ENCODE data around the gene METTL14.

Gene METTL14

DNA sequence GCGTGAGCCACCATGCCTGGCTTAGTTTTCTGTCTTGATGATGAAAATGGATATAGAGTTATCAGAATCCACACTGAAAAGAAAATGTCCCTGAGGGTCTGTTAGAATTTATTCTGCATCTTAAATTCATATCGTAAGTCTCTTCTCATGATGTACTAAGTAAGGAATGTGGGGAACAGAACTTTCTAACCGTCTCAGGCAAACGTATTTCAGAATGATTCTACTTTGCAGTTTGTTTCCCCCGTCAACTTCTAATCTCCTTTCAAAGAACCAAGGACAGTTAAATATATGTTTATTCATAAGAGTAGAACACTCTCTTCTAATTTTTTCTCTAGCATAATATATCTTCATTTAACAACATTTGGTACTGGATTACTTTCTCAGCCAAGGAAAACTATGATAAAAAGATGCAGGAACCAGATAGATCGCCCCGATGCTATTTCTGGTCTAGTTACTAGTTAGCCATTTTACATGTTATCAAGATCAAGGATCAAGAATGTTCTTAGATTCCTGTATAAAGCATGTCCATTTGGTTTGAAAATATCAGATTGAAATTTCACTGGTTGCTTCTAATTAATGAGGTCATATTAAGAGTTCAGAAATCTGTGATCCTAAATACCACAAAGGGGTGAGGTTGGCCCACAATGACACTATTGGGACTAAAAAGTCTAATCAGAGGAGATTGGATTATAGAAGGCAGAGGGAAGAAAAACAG, 49.5 kb downstream of the METTL14 start:
- DNase-seq (ENCODE audit: low read depth), result no peak

DNA sequence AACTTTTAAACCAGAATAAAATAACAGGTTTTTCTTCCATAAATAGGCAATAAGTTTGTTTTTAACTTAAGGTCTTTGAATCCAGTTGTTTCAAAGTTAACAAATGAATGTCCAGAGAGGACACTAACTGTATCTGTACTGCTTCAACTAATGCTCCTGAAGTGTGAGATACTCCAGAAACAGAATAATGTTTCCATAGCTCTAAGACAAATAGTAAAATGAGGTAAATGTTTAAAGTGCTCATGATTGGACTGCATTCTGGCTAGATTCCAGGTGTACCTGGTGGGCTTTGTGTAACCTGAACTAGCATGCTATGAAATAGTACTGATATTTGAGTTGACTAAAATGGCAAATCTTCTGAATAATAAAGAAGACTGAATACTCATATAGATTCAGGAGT, 51.7 kb downstream of the METTL14 start:
- DNase-seq (ENCODE audit: low read depth), result no peak

DNA sequence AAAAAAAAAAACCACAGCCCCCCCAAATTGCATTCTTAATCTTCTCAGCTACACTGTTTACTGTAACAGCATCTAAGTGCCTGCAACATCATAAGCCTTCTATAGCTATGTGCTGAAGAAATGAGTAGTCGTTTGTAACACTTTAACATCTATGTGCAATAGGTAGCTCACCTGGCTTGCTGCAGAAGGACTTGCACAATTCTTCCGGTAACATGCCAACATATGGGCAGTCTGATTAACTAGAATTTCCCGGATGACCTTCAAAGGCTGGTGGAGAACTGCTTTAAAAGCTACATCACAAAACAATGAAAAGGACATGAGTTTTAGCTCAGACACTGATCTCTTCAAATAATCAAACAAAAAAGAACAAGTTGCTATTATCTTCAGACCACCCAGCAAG, 52.9 kb downstream of the METTL14 start:
- no peak for DNase-seq (ENCODE audit: low read depth)

DNA sequence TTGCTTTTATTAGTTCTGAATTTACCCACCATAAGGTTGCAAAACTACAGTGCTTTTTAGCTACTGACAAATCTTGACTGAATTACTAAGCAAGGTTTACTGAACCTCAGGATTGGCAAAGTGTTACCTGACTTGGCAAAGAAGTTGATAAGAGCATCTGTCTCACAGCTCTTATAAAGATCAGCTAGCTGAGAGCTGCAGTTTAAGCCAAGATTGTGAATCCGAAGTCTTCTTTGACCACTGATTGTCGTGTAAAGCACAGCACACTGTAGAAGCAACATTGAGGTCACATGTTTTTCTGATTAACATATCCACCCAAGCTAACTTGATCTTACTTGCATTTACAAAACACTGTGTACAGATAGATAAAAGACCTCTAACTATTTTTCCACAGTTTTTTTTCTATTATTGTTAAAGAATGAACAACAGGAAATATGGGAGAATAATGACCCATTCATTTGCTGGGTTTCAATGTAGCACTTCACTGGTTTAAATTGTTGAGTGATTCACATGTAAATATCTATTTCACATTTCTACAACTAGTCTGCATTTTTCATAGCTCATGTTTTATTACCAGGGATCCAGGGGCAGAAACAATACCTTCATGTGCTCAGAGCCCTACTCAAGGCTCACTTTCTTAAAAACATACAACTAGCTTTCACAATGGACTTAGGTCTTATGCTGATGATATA, 54.0 kb downstream of the METTL14 start:
- no peak for DNase-seq (ENCODE audit: low read depth)

DNA sequence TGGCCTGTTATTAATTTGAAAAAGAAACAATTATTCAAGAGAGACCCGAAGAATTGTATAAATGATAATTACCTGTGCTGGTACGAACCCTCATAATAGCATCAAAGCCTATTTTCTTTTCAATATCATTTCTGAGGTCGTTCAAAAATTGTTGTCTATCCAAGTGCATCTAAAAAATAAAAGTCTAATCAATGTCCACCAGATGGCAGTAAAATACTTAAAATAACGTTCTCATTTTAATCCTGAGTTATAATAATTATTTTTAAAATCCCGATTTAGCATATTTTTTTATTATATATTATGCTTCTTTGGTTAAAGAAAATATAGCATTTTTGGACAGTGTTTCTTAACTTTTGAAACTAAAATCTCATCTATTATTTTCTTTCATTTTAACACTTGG, 55.7 kb downstream of the METTL14 start:
- DNase-seq (ENCODE audit: low read depth), result no peak

DNA sequence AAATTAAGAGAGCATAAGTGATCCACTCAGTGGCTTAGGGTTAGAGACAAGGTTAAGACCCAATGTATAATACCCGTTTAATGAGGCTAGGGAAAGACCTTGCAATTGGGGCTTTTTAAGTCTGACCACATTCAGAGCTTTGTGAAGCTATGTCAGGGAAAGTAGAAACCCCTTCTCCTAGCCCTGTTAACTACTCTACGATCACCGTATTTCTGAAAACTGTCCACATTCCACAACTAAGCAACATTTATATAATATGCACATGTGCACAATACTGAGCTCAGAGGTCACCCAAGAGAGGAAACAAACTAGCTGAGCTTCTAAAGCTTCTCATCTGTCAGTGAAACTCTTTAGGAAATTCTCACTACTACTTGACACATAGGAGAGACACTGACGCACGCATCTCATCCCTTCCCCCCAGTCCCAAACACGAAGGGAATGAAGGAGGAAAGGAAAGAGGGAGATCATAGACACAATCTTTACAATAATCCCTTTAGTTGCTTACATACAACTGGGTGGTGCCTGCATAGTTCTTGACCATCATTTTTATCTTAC, 56.2 kb downstream of the METTL14 start:
- DNase-seq (ENCODE audit: low read depth), result no peak

DNA sequence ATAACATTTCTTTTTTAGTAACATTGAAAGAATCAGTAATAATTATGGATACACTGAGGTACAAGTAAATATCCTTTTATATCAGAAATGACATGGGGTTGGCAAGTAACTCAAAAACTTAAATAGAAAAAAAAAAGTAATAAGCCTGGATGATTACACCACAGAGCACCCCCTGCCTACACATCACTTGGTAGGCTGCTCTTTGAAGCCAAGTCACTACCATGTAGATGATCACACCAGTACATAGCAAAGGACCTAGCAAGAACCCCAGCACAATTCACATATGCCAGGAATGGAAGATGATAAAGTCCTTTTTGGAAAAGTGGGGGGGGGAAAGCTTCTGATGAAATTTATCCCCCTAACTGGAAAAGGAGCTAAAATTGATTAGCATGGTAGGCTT, 56.9 kb downstream of the METTL14 start:
- no peak for DNase-seq (ENCODE audit: low read depth)

DNA sequence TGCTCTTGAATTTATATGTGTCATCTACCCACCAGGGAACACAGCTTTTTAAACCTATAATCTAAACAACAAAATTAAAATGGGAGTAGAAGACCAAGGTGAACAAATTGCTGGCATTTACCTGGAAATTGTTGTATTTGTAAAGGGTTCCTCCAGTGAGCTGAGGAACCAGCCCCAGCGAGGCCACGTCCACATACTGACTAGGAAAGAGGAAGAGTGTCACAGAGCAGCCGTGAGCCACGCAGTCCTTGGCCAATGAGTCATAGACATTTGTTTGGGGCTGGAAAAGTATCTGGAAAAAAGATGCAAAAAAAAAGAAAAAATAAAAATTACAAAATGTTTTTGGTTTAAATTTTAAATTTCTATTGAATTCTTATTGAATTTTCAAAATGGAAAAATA, 58.7 kb downstream of the METTL14 start:
- no peak for DNase-seq (ENCODE audit: low read depth)

DNA sequence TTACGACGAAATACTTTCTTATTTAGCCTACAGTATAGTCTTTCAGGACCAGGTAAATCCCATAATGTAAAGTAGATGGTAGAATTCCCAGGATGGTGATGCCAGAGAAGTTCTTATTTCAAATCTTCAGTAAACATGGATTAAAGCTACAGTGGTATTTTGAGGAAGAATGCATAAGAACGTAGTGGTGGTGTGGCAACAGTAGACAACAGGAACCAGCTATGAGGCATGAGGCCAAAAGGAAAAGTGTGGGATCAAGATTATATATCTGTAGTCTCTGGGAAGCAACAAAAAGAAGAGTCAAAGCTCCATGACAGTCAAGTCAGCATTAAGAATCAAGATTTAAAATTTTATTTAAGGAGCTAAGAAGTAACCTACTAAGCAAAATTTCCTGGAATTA, 60.2 kb downstream of the METTL14 start:
- no peak for DNase-seq (ENCODE audit: low read depth)

DNA sequence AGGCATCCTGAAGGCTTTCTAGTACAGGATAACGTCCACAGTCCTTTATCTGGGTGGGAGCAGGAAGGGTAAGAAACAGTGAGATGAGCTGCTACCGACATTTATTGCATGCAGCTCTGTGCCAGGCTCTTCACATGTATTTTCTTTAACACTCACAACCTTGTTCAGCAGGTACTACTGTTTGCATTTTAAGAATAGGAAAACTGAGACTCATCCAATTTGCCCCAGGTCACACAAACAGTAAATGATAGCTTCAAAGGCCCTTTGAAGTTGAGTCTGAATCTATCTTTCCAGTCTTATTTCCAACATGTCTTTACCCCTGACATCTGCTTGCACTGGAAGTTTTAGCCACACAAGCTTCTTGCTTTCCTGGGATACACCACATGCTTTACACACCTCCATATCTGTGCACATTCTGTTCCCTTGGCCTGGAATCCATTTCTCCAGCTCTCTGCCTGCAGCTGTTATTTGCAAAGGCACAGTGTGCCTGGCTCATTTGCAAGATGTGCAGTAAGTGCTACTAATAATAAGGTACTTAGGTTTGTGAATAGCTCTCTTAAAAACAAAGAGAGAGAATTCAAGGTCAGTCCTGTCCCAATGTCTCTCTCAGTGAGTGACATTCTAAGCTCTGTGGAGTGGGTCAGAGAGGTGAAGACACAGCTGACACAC, 61.2 kb downstream of the METTL14 start:
- DNase-seq (ENCODE audit: low read depth), result no peak

DNA sequence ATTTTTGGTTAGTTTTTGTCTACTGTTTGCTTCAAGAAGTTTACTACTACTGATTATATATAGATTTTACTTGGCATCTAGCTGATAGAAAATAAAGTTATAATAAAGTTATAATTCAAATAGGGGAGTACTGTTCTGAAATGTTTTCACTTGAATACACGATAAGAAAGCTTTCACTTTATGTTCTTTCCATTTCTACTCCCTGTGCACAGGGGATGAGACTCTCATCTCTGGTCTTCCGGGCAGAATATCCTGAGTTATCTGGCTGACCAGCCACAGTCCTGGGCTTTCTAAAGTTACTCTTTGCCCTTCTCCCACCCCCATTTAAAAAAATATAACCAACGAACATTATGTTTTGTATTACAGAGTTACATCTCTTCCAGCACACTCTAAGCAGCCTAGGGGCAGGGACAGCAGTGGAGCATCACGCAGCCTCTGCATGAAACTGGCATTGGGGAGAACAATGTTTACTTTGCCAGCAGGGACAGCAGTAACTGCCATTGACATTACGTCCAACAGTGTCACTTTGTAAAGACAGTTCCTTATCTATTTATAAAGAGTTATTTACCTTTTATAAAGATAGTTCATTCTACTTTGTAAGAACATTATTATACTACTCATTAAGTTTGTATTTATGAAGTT, 64.3 kb downstream of the METTL14 start:
- no peak for DNase-seq (ENCODE audit: low read depth)

DNA sequence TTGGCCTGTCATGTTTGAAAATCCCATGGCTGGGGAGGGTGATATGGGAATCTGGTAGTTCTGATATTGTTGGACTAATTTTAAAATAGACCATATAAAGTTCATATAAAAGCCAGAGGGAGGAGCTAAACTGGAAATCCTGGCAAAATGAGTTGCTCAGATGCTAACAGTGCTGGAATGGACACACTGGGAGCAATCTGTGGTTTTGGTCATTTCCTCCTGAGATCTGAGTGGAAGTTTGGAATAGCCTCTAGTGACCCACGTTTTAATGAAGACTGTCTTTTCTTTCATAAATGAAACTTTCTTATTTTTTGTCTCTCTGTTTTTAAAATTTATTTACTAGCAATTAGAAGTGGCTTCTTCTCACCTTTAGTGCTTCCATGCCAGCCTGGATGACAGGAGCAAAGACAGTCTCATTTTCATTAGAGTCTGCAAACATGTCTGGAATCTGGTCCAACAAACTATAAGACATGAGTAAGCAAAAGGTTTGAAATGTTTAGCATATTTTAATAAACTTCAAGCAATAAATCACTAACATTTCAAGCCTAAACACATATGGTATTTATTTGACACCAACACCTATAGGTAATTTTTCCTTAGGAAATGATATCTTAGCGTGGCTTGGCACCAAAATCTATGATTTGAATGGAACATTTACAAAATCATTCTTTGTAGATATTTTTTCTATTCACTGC, 66.6 kb downstream of the METTL14 start:
- no peak for DNase-seq (ENCODE audit: low read depth)

DNA sequence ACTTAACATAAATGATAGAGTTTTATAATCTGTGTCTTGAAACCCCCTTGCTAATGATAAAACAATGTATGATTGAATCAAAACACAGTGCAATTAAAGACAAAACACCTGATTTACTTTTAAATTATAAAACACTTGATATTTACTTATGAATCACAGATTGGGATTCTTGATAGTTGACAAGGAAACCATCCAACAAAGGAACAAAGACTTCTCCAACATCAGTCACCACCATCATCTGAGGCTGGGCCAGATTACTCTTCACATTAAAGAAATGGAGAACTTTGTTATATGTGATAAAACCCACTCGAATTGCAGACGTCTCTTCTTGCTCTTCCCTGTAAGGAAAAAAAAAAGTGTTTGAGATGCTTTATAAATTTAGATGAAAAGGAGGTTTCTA, 67.4 kb downstream of the METTL14 start:
- DNase-seq (ENCODE audit: low read depth), result no peak

DNA sequence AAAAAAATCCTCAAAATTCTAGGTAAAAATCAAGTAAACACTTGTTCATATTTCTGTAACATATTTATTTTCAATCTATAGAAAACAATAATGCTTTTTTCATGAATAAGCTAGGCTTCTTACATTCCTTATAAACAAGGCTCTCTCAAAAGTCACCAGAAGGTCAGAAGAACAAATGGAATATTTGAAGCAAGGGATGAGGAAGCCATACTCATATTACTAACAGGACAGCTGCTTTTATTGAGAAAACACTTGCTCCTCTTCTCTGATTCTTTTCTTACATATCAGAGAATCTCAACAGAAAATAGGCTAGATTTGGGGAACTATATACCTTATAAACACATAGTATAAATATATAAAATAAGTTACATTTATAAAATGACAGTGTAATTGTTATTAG, 67.9 kb downstream of the METTL14 start:
- DNase-seq (ENCODE audit: low read depth), result no peak

DNA sequence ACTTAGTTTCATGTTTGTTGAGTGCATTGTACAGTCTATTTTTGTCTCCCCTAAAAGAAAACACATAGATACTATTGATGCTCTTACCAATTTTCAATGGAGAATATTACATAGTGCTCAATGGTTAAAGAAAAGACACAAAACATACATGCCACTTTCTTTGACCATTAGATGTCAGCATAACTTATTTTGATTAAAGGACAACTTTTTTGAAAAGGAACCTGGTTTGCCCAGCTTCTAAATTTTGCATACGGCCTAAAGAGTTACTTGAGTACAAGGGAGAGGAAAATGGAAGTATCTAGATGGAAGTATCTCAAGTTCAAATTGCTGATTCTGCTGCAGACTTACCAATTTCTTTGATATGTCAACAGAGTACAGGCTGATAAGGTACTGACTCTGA, 68.5 kb downstream of the METTL14 start:
- no peak for DNase-seq (ENCODE audit: low read depth)

DNA sequence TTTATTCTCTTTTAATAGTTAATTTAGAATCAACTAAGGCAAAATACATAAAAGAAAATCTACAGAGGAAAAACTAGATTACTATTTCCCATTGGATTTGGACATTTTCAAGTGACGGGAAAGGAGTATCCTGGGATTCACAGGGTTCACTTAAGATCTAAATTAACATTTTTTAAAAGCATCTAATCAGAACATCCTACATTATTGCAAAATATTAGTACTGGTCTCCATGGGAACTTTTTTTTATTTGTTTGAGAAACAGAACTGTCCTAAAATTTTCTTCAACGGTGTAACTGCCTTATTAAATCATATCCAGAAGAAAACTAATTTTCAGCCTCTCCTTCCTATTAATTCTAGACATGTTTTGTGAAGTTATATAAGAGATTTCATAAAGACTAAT, 69.7 kb downstream of the METTL14 start:
- no peak for DNase-seq (ENCODE audit: low read depth)

DNA sequence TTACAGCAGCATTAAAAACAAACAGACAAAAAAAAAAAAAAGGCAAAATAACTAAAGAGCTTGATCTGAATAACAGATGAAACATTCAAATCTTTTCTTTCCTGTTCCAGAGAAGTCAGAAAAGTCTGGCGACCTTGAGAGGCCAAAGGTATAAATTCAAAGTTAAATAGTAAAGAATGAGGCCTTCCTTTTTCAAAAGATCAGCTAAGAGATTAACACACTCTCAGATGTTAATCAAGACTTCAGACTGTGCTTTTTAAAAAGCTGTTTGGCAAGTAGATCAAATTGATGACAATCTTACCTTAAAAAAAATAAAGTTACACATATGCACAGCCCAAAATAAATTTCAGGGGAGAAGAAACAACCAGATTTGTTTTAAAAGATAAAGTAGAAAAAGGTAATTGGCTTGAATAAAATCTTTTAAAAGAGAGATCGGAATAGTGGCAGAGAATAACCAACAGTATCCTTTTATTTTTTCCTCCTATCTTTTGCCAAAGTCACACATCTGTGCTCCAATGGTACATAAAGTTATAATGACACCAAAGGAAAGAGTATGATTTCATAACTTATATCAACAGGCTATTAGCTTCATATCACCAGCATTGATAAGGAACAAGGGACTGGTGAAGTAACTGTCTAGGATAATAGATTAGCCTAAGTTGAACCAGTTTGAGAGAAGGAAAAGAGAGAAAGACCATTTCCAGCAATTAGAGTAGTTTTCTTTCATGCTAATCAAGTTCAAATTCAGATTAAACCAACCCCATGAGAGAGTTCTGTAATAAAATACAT, 70.4 kb downstream of the METTL14 start:
- no peak for DNase-seq (ENCODE audit: low read depth)

DNA sequence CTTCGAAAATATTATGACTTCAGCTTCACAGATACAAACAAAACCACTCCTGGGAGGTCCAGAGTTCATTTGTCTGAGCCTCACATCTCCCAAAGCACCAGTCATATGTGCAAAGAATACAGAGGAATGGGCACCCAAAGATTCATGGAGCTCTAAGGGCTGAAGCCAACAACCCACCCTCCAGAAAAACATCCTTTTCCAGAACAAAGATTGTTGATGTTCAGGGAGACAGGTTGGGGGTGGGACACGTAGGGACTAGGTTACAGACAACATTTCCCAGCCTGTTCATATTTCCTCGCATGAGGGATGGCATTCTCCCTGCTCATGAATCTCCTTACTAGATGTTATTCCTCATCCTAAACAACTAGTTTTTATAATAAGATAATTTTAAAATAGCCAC, 71.2 kb downstream of the METTL14 start:
- no peak for DNase-seq (ENCODE audit: low read depth)

DNA sequence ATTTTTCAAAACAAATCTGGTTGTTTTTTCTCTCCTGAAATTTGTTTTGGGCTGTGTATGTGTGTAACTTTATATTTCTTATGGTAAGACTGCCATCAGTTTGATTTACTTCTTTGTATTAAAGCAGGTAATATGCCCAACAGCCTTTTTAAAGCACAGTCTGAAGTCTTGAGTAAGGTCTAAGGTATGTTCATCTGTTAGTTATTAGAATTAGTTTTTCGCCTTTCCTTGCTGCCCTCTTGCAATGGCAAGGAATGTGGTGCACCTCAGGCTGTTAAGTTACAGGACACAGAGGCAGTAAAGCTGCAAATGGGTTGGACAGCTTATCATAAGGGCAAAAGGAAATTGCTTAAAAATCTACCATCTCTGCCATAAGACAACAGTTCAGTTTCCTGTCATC, 71.8 kb downstream of the METTL14 start:
- no peak for DNase-seq (ENCODE audit: low read depth)

DNA sequence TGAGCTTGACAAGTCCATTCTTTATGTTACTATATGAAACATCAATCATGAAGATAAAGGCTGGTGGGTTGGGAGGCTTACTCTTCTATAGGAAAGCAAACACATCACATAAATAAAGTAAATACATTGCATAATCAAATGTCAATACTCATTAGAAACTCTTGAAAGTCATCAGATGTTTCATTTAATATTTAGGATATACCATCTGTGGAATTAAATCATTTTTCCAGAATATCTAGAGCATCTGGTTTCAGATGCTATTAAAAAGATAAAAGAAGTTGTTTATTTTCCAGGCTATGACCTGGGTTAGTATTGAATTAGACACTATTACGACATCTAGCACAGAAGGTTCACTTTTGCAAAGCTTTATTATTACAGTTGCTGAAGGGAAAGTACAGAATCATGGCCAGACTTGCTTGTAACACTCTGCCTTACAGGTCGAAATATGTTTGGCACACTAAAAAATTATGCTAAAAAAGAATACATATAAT, 72.6 kb downstream of the METTL14 start:
- DNase-seq (ENCODE audit: low read depth), result no peak

DNA sequence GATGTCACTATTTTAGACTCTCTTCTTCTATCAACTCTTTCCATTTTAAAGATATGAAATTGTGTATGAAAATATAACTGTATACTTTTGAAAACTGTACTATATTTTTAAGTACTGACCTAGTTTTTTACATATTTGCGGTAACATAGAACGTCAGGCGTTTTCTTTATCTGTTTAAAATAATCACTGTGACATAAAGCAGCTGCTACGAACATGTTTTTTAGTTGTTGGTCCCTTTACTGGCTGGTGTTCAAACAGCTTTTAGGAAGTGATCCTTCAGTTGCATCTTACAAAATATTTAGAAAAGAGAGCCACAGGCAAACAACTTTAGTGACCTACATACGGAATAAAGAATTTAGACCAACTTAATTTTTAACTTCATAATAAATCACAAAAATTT, 73.1 kb downstream of the METTL14 start:
- DNase-seq (ENCODE audit: low read depth), result no peak
